Inflammatory macrophage treated with lipopolysaccharide for 4 hours (primary cell): Measurements from ENCODE around the gene CTIF.
"Not testable (repeated sequence)": the region's sequence is repeated elsewhere in the genome, so short reads cannot be mapped to it uniquely, and the experiment has no call there.

Source experiments
- DNase-seq: peaks from one replicate; pipeline ENCODE4 v3.0.0-alpha.2; 2020

The CTIF gene

DNA sequence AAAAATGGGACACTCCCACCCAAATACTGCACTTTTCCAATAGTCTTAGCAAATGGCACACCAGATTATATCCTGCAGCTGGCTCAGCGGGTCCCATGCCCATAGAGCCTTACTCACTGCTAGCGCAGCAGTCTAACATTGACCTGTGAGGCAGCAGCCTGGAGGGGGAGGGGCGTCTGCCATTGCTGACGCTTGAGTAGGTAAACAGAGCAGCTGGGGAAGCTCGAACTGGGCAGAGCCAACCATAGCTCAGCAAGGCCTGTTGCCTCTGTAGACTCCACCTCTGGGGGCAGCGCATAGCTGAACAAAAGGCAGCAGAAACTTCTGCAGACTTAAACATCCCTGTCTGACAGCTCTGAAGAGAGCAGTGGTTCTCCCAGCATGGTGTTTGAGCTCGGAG, 110.4 kb downstream of the CTIF start:
- DNase-seq: no peak

- not testable (repeated sequence) for DNase-seq
Observed at GRCh38 chr18:48654591-48654990, 115.8 kb downstream of the CTIF start.

GRCh38 chr18:48655508-48655907, 116.7 kb downstream of the CTIF start:
- DNase-seq: no peak

DNA sequence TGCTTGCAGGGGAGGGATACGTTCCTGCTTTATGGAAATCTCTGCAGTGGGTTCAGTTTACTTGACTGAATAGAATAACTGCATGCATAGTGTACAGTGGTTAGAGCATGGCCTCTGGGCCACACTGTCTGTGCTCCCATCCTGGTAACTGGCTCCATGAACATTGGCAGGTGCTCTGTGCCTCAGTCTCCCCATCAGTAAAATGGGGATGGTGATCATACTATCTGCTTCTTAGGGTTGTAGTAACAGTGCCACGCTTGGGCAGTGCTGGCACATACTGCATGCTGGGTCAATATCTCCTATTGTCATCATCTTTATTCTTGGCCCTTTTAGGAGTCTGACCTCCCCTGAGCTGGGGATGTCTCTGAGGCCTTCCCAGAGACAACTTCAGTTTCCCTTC, 117.3 kb downstream of the CTIF start:
- DNase-seq: no peak

DNA sequence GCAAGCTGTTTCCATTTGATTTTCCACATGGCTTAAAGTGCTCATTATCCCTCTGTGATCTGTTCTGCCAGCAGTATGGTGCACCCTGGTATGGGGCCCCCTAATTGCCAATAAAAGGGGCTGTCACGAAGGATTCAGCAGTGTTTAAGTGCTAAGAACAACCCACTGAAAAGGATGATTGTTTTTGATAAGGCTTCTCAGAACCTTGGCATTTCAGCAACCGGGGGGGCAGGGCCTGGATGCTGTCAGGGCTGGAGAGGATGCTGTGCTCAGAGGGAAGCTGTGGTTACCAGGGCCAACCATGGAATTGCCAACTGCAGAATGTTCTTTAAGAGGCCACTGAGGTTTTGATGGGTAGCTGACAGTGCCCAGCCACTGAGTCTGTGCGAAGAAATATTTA, 117.8 kb downstream of the CTIF start:
- DNase-seq: no peak

DNA sequence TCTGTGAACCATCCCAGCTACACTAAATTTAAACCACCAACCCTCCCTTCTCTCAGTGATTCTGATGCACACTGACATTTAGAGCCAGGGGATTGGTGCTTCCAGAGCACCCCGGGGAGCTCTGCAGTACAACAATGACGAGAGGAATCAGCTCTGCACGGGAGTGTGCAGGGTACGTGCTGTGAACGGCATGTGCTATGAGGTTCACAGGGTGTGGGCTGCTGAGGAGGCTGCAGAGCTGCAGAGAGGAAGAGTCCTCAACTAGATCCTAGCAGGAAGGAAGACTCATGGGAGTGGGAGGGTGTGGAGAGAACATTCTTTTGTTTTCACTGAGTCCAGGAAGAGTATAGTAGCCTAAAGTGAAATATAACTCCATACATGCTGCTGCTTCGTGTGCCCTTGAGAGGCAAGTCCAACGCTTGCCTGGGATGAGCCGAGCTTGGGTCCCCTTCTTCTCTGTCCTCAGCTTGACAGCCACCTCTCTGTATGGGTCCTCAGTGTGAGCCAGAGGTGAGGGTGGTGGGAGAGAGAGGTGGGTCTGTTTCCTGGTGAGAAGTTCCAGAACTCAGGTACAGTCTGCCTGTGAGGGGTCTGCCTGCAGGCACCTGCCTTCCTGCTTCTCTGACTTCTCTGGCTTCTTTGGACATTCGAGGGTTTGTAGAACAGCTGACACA, 118.8 kb downstream of the CTIF start:
- peak; percentile 44 for DNase-seq

DNA sequence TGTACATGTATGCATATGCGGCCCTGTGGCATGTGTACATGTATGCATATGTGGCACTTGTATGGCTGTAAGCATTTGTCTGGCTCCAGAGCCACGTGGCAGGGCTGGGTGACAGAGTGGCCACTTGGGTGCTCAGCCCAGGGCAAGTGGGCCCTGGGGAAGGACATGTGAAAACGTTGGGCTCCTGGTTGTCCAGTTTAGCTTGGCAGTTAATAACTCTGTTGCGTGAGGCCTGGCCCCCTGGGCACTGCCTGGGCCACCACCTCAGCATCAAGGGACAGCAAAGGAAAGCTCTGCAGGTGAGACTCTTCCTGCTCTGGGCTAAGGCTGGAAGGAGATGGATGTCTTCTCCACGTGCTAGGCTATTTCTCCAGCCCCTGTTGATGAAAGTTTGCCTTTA, 119.9 kb downstream of the CTIF start:
- DNase-seq: no peak

GRCh38 chr18:48659188-48660009, 120.6 kb downstream of the CTIF start:
- DNase-seq: no peak

- no peak for DNase-seq
Observed at GRCh38 chr18:48660346-48661228, 121.8 kb downstream of the CTIF start.

DNA sequence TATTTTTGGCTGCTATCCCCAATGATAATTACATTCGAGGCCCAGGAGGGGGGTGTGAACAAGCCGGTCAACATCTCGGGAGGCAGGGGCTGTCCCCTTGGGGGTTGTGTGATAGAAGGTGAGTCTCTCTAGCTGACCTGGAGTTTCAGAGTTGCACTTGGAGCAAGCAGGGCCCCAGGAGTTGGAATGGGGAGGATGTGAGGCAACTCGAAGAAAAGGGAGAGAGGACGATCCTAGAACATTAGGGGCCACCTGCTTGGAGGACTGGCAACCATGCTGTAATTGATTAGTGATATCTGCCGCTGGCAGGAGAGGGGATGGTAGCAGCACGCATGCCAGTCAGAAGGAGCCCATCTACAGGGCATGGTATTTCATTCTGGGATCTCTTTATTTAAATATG, 122.6 kb downstream of the CTIF start:
- no peak for DNase-seq

DNA sequence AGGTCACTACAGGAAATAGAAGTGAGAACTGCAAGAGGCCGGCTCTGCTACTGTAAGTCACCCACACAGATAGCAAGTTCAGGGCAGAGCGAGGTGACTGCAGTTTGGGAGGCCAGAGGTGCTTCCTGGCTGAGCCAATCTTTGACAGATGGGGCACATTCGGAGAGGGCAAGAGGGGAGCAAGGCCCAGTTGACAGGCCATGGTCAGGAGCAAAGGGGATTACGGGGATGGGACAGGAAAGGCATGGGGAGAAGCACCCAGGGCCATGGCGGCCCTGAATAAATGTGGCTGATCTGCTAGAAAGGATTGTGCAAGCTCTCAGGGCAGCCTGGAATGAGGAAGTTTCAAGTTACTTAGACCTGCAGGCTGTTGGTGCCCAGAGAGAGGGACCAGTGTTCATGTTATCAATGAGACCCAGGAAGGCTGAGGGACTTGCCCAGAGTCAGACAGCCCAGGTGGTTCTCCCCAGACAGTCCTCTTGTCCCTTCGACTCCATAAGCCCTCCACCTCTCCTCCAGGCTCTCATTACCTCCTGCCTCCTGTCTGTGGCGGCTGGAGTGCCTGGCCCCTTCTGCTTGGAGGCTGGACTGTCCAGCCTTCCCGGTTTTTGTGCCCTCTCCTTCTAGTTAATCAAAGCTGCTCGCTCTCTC, 123.3 kb downstream of the CTIF start:
- peak; percentile 65 for DNase-seq

DNA sequence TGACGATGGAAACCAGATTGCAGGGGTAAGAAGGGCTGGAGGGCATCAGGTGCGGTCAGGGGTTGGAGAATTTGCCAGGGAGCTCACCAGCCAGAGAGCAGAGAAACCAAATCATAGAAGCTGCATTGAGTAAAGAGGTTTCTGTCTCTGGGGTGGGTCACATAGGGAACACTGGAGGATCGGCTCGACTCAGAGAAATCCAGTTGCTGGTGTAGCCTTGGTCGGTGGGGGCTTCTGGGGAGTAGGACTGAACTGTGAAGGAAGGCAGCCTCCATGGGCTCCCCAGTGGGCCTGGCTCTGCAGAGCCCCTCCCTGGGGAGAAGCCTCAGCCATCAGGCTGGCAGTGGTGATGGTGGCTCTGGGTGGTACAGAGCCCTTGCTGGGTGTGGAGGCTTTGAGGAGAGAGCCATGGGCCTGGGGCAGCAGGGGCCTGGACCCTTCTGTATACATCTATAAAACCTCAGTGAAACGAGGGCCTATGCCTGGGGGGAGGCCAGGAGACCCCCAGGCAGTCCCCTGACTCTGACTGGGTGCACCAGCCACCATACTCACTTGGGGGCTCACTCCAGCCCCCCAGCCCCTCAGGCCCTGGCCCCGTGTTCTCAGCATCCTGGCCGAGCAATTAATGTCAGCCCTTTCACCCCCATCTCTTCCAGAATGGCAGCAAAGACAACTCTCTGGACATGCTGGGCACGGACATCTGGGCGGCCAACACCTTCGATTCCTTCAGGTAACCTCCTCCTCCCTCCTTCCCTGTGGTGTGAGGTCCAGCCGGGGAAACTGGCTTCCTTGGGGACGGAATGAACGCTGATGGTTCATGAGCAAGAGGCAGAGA, 124.5 kb downstream of the CTIF start:
- no peak for DNase-seq

DNA sequence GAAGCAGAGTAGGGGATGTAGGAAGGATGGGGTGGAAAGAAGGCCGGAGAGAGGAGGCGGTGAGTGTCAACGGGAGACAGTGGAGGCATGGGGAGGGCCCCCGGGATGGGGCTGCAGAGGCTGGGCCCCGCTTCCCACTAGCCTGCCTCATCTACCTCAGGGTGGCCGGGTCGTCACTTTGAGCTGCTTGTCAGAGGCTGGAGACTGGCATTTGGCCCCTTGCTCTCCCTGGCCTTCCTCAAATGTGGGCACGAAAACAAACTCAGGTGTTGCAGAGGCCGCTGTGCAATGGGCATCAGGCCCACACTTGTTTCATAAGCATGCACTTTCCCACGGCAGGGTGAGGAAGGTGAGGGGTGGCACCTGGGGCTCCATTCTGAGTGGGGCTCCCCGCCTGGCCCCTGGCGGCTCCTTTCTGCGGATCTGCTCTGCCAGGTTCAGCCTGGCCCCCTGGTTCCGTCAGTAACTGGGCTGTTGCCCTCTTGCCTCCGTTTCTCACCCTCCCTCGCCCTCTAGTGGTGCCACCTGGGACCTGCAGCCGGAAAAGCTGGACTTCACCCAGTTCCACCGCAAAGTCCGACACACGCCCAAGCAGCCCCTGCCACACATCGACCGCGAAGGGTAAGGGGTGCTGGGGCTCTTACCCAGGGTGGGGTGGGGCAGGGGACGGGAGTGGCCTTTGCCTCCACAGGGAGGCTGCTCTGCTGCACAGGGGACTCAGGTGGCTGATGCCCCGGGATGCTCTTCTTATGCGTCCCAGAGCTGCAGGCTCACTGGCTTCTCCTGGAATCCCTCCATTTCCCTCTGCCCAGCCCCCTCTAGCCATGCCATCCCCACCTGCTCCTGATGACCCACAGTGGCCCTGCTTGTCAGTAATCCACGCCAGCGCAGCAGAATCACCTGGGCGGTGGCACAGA, 125.4 kb downstream of the CTIF start:
- DNase-seq: peak; percentile 44

DNA sequence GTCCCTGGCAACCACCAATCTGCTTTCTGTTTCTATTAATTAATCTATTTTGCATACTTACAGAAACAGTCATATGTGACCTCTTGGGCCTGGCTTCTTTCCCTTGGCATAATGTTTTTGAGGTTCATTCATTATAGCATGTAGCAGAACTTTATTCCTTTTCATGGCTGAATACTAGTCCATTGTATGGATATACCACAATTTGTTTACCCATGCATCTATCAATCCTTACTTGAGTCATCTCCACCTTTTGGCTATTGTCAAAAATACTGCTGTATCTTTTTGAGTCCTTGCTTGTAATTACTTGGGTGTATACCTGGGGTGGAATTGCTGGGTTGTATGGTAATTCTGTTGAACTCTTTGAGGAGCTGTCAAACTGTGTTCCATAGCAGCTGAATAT, 126.8 kb downstream of the CTIF start:
- DNase-seq: no peak

- DNase-seq: no peak
Observed at GRCh38 chr18:48666613-48667012, 127.8 kb downstream of the CTIF start.

DNA sequence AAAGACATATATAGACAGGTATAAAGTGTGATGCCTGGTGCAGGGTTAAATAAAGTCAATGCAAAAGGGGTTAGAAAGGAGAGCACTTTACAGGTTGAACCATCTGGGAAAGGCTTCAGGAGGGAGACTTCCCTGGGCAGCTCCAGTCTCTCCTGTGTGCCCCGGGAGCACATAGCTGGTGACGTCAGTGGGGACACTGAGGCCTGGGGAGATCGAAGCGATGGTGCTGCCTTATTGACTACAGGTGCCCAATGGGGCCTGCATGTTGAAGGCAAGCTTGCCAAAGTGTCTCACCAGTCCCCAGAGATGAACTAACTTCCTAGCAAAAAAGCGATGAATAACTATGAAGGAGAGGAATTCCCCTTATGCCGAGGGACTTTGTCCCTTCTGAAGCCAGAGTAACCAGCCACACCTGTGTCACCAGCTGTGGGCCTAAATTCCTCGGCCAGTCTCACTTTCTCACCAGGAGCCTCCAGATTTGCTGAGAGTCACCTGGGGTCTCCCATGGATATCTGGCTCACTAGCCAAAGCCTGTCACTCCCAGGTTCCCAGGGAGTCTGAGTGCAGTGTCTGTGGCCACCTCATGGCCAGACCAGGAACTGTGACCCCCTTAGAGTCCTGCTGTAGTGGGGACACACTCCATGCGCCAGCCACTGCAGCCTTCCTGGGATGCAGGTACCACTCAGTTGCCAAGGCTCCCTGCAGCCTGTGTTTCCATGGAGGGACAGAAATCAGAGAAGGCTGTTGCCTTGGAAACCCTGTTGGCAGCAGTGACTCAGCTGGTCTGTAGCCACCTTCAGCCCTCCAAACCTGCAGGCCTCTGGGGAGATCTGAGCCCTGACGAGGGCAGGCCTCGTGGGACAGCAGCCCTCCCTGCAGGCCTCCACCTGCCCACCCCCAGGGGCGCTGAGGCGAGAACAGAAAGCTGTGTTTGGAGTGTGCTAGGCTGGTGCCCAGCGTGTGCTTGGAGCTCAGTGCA, 128.7 kb downstream of the CTIF start:
- no peak for DNase-seq

- DNase-seq: no peak
Observed at GRCh38 chr18:48668466-48669179, 129.8 kb downstream of the CTIF start.

DNA sequence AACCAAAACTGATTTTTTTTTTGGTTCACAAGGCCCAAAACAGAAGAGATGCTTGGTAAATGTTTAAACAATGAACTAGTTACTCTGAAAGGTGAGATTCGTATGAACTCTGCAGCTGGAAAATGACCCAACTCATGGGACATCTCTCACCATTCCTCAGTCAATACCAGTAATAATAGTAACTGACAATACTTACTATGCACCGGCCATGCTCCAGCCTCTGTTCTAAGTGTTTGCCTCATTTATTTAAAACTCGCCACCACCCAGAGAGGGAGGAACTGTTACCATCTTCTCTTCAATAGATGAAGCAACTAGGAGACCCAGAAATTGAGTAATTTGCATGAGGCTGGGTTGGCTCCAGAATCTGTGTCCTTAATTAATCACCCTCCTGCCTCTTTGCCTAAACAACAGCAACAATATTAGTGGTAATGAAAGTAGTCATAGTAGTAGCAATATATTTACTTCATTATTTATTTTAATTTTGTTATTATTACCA, 130.4 kb downstream of the CTIF start:
- peak; percentile 22 for DNase-seq
